ENCODE data around the gene ELAVL1.
"Not testable (repeated sequence)": the region's sequence is repeated elsewhere in the genome, so short reads cannot be mapped to it uniquely, and the experiment has no call there.

Gene ELAVL1

GRCh38 chr19:8005534-8006256 lies at the start of gene ELAVL1:
TSS of gene ELAVL1 (minus strand) at chr19:8005641. CDS start at chr19:7991815, 13,826 bp downstream.
- DNase-seq, result peak; percentile 85

- DNase-seq, result no peak
Measured at GRCh38 chr19:8054169-8054568, 48.7 kb upstream of the ELAVL1 start.

- DNase-seq, result no peak
Measured at GRCh38 chr19:8052464-8052859, 47.0 kb upstream of the ELAVL1 start, which contains the start of gene CCL25. TSS of gene CCL25 (plus strand) at chr19:8052760. CDS start at chr19:8053050, 290 bp downstream.

- peak; percentile 82 for DNase-seq
Measured at GRCh38 chr19:8050274-8051096, 45.0 kb upstream of the ELAVL1 start.

DNA sequence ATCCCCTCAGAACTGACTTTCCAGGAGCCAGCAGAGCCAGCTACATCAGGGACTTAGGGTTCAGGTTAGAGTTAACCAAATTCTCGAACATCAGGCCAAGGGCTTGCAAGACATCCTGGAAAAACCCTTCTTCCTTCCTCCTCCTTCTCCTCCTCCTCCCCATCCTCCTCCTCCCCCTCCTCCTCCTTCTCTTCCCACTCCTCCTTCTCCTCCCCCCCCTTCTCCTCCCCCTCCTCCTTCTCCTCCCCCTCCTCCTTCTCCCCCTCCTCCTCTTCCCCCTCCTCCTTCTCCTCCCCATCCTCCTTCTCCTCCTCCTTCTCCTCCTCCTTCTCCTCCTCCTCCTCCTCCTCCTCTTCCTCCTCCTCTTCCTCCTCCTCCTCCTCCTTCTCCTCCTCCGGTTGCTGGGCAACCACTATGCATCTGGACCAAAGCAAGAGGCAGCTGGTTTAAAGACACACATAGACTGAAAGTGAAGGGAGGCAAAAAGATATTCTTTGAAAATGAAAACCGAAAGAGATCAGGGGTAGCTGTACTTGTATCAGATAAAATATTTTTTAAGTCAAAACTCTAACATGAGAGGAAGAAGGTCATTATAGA lies 41.2 kb upstream of the ELAVL1 start:
- no peak for DNase-seq

DNA sequence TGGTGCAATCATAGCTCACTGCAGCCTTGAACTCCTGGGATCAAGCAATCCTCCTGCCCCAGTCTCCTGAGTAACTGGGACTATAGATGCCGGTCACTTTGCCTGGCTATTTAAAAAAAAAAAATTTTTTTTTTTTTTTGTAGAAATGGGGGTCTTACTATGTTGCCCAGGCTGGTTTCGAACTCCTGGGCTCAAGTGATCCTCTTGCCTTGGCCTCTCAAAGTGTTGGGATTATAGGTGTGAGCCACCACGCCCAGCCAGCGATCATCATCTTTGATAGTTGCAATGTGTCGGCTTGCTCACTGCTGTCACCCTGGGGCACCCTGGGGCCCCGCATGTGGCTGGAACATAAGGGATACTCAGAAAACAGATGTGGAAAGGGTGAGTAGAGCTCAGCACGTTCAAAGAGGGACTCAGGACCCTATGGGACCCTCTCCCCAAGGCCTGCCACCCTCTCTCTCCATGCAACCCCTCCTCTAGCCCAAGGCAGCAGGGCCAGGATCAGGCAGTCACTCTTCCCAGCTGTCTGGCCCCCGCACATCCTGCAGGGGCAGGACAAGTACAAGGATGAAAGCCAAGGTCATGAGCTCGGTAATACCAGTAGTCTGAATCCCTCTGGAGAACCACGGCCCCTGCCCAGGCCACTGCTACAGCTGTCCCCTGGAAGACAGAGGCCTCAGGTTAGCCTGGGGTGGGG lies 40.6 kb upstream of the ELAVL1 start:
- DNase-seq, result no peak

DNA sequence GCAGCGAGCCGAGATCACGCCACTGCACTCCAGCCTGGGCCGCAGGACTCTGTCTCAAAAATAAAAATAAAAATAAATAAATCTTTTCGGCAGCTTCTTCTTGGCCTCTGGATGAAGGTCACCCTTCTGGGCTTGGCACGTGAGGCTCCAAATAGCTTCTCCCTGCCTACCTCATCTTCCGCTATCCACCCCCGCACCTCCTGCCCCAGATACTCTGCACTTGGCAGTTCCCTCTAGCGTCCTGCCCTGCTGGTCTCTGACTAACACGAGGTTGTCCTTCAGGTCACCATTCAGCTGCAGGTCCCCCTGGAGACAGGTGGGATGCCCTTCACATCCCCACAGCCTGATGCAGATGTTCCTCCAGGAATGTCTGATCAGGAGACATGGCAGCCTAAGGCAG lies 38.6 kb upstream of the ELAVL1 start:
- no peak for DNase-seq

DNA sequence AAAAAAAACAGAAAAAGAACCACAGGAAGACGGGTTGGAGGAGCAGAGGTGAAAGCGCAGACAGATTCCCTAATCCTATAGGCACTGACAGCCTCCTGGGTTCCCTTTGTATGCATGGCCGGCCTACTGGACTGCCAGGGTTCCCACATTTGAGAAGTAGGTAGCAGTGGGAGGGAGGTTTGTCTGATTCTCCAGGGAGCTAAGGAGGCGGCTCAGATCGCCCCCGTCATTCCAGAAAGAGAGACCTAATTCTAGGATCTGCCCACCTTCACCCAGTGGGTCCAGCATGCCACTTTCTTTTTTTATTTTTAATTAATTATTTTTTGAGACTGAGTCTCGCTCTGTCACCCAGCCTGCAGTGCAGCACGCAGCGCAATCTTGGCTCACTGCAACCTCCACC lies 37.5 kb upstream of the ELAVL1 start:
- no peak for DNase-seq

DNA sequence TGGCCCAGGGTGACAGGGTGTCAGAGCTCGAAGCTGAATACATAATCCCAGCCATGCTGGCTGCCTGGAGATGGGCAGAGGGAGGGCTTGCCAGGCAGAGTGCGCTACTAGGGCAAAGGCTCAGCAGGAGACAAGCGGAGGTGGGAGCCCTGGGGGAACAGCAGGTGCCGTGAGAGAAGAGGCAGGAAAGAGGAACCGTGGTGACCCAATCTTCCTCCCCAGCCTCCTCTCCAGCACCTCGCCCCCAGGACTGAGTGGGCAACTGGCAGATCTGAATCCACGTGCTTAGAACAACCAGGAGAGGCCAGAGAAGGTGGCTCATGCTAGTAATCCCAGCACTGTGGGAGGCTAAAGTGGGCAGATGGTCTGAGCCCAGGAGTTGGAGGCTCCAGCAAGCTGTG lies 36.1 kb upstream of the ELAVL1 start:
- DNase-seq, result no peak

DNA sequence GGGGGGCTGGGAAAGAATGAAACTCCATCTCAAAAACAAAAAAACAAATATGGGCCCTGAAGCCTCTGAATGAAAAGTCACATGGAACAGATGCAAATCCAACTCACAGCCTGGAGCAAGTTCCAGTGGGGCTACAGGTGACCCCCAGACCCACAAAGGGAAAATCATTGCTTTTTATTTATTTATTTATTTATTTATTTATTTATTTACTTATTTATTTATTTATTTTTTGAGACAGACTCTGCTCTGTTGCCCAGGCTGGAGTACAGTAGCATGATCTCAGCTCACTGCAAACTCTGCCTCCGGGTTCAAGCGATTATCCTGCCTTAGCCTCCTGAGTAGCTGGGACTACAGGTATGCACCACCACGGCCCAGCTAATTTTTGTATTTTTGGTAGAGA lies 33.8 kb upstream of the ELAVL1 start:
- no peak for DNase-seq

DNA sequence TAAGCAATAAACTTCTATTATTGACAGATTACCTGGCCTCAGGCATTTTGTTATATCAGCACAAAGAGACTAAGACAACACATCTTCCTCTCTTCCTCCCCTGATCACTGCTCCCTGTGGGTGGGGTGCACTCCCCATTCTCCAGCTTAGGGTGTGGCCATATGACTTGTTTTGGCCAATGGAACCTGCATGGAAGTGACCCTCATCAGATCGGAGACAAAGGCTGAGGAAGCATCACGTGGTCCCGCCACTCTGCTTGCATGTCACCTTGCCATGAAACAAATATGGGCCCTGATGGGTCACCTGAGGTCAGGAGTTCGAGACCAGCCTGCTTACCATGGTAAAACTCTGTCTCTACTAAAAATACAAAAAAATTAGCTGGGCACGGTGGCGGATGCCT lies 33.4 kb upstream of the ELAVL1 start:
- no peak for DNase-seq

- no peak for DNase-seq
Measured at GRCh38 chr19:8036434-8037099, 31.1 kb upstream of the ELAVL1 start.

DNA sequence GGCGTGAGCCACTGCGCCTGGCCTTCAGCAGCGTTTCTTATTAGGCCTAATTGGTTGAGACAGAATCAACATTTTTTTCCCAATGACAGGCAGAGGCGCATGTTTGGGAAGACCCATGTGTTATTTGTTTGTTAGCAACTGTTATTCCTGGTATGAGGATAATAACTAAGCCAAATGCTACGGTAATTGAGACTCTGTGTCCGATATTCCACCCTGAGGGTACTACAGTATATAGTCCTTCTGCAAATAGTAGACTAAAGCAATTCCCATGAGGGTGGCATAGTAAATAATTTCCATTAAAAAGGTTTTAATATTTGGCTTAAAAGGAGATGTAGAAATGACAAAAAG lies 28.7 kb upstream of the ELAVL1 start:
- no peak for DNase-seq

DNA sequence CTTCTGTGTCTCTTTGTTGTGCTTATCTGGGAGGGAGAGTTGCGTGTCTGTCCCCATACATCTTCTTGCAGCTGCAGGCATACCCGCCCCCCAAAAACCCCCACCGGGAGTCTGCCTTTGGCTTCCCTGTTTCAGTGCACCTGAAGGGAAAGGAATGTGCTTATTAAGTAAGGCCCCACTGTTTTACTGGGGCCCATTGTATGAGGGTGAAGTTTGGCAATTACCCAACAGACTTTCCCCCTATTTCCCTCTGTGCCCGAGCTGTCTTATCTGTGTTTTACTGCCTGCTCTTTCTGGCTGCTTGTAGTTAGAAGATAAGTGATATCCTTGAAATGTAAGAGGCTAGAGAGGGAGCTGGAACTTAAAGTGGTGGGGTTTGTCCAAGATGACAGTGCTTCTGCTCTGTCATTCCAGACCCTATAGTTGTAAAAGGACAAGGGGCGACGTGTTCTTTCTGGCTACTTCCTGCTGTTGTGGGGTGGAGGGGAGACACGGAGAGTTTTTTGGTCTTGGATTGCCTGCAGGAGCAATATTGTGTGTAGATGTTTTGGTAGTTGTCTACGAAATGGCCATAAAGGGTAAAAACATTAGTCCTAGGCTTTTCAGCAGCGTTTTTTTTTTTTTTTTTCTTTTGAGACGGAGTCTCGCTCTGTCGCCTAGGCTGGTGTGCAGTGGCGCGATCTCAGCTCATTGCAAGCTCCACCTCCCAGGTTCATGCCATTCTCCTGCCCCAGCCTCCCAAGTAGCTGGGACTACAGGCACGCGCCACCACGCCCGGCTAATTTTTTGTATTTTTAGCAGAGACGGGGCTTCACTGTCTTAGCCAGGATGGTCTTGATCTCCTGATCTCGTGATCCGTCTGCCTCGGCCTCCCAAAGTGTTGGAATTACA lies 28.1 kb upstream of the ELAVL1 start:
- DNase-seq, result not testable (repeated sequence)

- no peak for DNase-seq
Measured at GRCh38 chr19:8030960-8031359, 25.5 kb upstream of the ELAVL1 start.

- no peak for DNase-seq
Measured at GRCh38 chr19:8028951-8029491, 23.6 kb upstream of the ELAVL1 start.

DNA sequence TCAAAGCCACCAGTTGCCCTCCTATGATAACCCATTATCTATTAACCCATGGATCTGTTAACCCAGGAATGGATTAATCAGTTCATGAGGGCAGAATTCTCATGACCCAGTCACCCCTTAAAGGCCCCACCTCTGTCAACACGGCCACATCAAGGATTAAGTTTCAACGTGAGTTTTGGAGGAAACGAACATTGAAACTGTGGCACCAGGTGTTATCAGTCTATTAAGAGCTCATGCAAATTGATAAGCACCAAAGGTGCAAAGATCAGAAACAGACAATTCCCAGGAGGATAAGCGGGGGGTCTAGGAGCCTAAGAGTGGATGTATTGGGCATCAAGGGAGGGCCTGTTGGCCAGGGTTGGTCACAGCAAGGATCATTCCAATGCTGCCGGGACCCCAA lies 19.9 kb upstream of the ELAVL1 start:
- DNase-seq, result no peak

- not testable (repeated sequence) for DNase-seq
Measured at GRCh38 chr19:8024256-8024655, 18.8 kb upstream of the ELAVL1 start.

- no peak for DNase-seq
Measured at GRCh38 chr19:8023371-8023770, 17.9 kb upstream of the ELAVL1 start.

DNA sequence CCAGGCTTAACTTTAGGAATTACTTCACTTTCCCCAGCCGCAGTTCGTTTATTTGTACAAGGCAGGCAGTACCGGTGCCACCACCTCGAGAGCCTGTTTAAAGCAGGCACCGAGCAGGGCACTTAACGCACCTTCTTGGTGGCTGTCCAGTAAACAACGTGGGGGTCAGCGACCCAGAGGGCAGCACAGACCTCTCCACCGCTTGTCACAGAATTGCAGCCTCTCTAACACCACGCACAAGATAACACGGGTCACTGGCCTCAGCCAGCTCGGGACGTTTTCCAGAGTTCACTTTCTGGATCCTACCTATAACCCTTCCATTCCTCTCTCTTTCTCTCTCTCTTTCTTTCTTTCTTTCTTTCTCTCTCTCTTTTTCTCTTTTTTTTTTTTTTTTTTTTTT lies 16.8 kb upstream of the ELAVL1 start:
- DNase-seq, result no peak

DNA sequence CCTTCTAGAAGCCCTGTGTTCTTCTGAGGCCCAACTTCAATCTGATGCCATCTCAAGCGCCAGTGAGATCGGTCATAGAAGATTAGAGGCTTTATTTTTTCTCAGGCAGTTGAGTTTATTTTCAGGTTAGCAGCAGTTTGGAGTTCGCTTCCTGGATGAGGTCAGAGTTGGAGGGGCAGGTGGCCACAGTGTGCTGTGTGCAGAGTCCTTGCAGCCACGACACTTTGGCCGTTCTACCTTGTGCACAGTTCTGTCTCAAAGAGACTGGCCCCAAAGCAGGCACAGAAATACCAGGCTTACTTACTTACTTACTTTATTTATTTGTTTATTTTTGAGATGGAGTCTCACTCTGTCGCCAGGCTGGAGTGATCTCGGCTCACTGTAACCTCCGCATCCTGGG lies 15.9 kb upstream of the ELAVL1 start:
- DNase-seq, result no peak
